Retinal pigment epithelial cell (primary cell): ENCODE data around the gene JAKMIP2.
"Not testable (repeated sequence)": the region's sequence is repeated elsewhere in the genome, so short reads cannot be mapped to it uniquely, and the experiment has no call there.

Experiments
- DNase-seq: peaks from one replicate; pipeline ENCODE4 v3.0.0-alpha.2; 2010; ENCODE audit warnings: low read depth
- H3K4me3 ChIP-seq: 2 replicates; pipeline ENCODE4 v1.5.1; 2011; ENCODE audit warnings: mild to moderate bottlenecking, low read length, control low read depth, moderate library complexity
- CTCF ChIP-seq: conservative IDR thresholded peaks from 2 replicates; pipeline ENCODE4 v1.5.1; 2011; ENCODE audit warnings: low read depth, low read length, control low read depth, inconsistent platforms

JAKMIP2 gene

DNA sequence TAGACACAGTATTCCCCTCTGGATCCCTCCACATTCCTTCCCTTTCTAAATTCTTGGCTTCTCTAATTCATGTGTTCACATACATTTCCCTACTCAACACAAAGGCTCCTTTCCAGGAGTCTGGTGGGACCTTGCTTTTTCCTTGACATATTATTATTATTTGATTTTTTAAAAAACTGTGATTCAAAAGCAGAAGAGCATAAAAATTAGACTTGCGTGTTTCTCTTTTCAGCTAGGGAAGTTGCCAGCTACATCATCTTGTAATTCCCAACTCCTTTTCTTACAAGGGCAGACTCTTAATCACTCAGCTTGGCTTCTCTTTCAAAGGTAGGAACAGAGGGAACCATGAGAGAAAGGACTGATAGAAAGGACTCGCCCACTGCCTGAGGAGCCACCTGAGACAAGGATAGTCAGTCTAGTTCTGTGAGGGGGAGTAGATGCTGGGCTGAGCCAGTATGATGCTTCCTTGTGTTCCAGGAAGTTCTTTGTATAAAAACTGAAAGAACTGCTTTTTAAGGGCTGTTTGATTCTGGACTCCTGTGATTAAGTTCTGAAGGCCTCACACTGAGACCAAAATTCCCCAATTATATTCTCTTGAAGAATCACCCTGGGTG, 221.7 kb downstream of the JAKMIP2 start:
- DNase-seq: no peak
- no peak for TF ChIP-seq CTCF
- no peak overlapping the region for H3K4me3 ChIP-seq

- TF ChIP-seq CTCF: peak; percentile 36
- DNase-seq: no peak
- H3K4me3 ChIP-seq: no peak overlapping the region
Measured at GRCh38 chr5:147559749-147560148, 222.8 kb downstream of the JAKMIP2 start.

DNA sequence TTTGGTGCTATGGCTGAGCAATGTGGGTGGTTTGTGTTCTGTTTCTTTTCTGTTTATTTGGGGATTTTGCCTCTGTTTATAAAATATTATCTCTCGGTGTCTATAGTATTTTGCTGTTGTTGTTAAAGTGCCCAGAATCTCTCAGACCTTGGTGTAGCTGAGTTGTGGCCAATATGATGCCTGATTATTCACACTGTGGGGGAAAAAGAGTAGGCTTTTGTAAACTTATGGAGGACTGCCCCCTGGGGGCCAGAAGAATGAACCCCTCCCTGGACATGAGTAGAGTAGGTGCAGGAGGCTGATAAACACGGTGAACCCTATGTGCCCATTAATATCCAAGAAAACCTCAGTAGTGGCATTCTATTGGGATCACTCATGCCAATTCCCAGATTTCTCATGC, 223.7 kb downstream of the JAKMIP2 start:
- no peak for DNase-seq
- peak; percentile 75 for TF ChIP-seq CTCF
- H3K4me3 ChIP-seq: no peak overlapping the region

DNA sequence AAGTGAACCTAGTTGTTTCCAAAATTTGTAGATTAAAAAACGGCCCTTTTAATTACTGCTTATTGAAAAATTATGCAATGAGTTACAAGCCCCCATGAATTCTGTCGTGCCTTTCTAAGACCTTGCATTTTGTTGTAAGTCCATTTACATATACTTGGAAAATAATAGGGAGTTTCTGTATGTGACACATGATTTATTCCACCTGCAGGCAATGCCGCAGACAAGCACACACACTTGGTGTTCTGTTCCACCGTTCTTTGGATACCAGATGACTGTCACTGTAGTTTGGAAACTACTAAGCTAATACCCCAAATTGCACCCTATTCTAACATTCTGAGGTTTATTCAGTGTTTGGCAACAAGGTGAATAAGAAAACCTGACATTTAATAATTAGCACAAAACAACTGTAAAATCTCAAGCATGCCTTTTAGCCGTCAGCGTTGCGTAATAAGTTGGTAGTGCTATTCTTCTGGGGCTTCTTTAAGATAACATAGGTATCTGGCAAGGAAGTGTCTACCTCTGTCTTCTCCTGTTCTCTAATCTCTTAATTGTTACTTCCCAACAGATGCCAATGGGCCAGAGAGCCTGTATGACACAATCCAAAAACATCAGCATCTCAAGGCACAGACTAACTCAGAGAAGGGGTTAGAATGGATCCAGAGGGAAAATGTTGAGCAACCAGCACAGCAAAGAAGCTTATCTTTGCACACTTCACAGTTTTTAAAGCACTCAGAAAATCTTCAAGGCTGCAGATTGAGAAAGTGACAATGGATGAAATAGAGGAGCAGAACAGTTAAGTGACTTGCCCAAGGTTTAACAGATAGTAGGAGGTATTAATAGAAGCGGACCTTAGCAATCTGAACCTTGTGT, 224.4 kb downstream of the JAKMIP2 start:
- no peak for TF ChIP-seq CTCF
- DNase-seq: no peak
- H3K4me3 ChIP-seq: no peak overlapping the region

DNA sequence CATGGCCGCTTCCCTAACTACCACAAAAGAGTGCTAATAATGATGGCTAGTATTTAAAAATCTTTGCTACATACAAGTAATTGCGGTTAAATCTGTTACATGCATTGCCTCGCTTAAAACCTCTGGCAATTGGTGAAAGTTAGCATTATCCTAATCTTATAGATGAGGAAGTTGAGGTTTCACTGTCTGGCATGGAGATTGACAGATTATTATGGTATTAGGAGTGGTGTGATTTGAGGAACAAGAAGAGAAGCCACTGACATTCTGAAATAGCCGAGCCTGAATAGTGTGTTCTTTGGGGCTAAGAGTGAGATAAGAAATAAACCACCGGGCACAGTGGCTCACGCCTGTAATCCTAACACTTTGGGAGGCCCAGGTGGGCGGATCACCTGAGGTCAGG, 227.4 kb downstream of the JAKMIP2 start:
- H3K4me3 ChIP-seq: no peak overlapping the region
- TF ChIP-seq CTCF: no peak
- no peak for DNase-seq

GRCh38 chr5:147554261-147554817, 228.2 kb downstream of the JAKMIP2 start:
- DNase-seq: no peak
- H3K4me3 ChIP-seq: no peak overlapping the region
- TF ChIP-seq CTCF: no peak

- H3K4me3 ChIP-seq: not testable (repeated sequence)
Measured at GRCh38 chr5:147553817-147554216, 228.7 kb downstream of the JAKMIP2 start.

More at GRCh38 chr5:147553817-147554216, 228.7 kb downstream of the JAKMIP2 start:
- not testable (repeated sequence) for DNase-seq
